ENCODE measurements around the gene AUH. TPM values are rescaled to one million over a fixed set of nuclear protein-coding genes. Genes with fewer than 3 reads are reported as not detected.

The AUH gene
- total RNA-seq, 1 donor from 2014 or later = 28.5 TPM

- Mint-ChIP-seq H3K4me1 (ENCODE audit: low read depth, unreplicated experiment) (no peaks in the 10 kb centered on the region), H3K27ac (ENCODE audit: unreplicated experiment) (no peak overlapping the region), H3K36me3 (ENCODE audit: unreplicated experiment) (no peaks in the 10 kb centered on the region), H3K9me3 (ENCODE audit: unreplicated experiment) (no peaks in the 10 kb centered on the region), H3K4me3 (ENCODE audit: unreplicated experiment) (no peak overlapping the region), H3K27me3 (ENCODE audit: unreplicated experiment) (peaks cover 2% of the 10 kb centered on the region)
- no peak for DNase-seq
- no peak for TF ChIP-seq CTCF (IDR thresholded peaks at IDR 0.05; ENCODE audit: partially characterized antibody, unreplicated experiment)
These were observed 179.1 kb downstream of the AUH start for GRCh38 chr9:91182429-91183225.

GRCh38 chr9:91181541-91181940 lies 180.2 kb downstream of the AUH start:
- no peak overlapping the region for H3K4me3 Mint-ChIP-seq (ENCODE audit: unreplicated experiment)
- H3K27me3 Mint-ChIP-seq (ENCODE audit: unreplicated experiment) = peaks cover 3% of the 10 kb centered on the region
- no peaks in the 10 kb centered on the region for H3K4me1 Mint-ChIP-seq (ENCODE audit: low read depth, unreplicated experiment)
- H3K9me3 Mint-ChIP-seq (ENCODE audit: unreplicated experiment) = no peaks in the 10 kb centered on the region
- no peaks in the 10 kb centered on the region for H3K36me3 Mint-ChIP-seq (ENCODE audit: unreplicated experiment)
- H3K27ac Mint-ChIP-seq (ENCODE audit: unreplicated experiment) = no peak overlapping the region
- no peak for DNase-seq
- no peak for TF ChIP-seq CTCF (IDR thresholded peaks at IDR 0.05; ENCODE audit: partially characterized antibody, unreplicated experiment)

GRCh38 chr9:91180930-91181268 lies 180.8 kb downstream of the AUH start:
- DNase-seq = no peak
- no peak for TF ChIP-seq CTCF (IDR thresholded peaks at IDR 0.05; ENCODE audit: partially characterized antibody, unreplicated experiment)
- Mint-ChIP-seq H3K36me3 (ENCODE audit: unreplicated experiment) (no peaks in the 10 kb centered on the region), H3K27ac (ENCODE audit: unreplicated experiment) (no peak overlapping the region), H3K9me3 (ENCODE audit: unreplicated experiment) (no peaks in the 10 kb centered on the region), H3K4me3 (ENCODE audit: unreplicated experiment) (no peak overlapping the region), H3K27me3 (ENCODE audit: unreplicated experiment) (peaks cover 3% of the 10 kb centered on the region), H3K4me1 (ENCODE audit: low read depth, unreplicated experiment) (no peaks in the 10 kb centered on the region)

GRCh38 chr9:91180240-91180929 lies 181.3 kb downstream of the AUH start:
- Mint-ChIP-seq H3K27me3 (ENCODE audit: unreplicated experiment) (peaks cover 3% of the 10 kb centered on the region), H3K4me1 (ENCODE audit: low read depth, unreplicated experiment) (no peaks in the 10 kb centered on the region)
- no peak for TF ChIP-seq CTCF (IDR thresholded peaks at IDR 0.05; ENCODE audit: partially characterized antibody, unreplicated experiment)

More at GRCh38 chr9:91180240-91180929, 181.3 kb downstream of the AUH start:
- DNase-seq = no peak
- Mint-ChIP-seq H3K27ac (ENCODE audit: unreplicated experiment) (no peak overlapping the region), H3K4me3 (ENCODE audit: unreplicated experiment) (no peak overlapping the region), H3K36me3 (ENCODE audit: unreplicated experiment) (no peaks in the 10 kb centered on the region), H3K9me3 (ENCODE audit: unreplicated experiment) (no peaks in the 10 kb centered on the region)
